ENCODE results near the gene CDK11B. TPM values are rescaled to one million over a fixed set of nuclear protein-coding genes. Genes with fewer than 3 reads are reported as not detected.
"Not testable (repeated sequence)": the region's sequence is repeated elsewhere in the genome, so short reads cannot be mapped to it uniquely, and the experiment has no call there.

The CDK11B gene
- 10 to 100 TPM; 24.6 to 61.7 (median 45.1) TPM for polyA plus RNA-seq
- long read RNA-seq, donor 1 = 0 reads
- long read RNA-seq, donor 2 = 0 reads
- long read RNA-seq, donor 3, partial matches to known transcripts = 17 of 17 reads
- long read RNA-seq, donor 3, other reads (novel, unspliced or antisense) = 0 of 17 reads
- long read RNA-seq, donor 4 = 0 reads
- long read RNA-seq, donor 5 = 0 reads
- long read RNA-seq, donor 6, partial matches to known transcripts = 6 of 6 reads
- long read RNA-seq, donor 6, other reads (novel, unspliced or antisense) = 0 of 6 reads
- long read RNA-seq, donor 7 = 0 reads
- long read RNA-seq, donor 8 = 0 reads
- long read RNA-seq, donor 9 = 0 reads
- long read RNA-seq, donor 10, partial matches to known transcripts = 5 of 7 reads
- long read RNA-seq, donor 10, other reads (novel, unspliced or antisense) = 0 of 7 reads

GRCh38 chr1:1658583-1659549 lies at the start of gene CDK11B:
TSS of gene CDK11B (minus strand) at chr1:1659004. CDS start at chr1:1657485, 1,519 bp downstream.
- not testable (repeated sequence) for FAIRE-seq; H3K27me3 ChIP-seq (ENCODE audit: control insufficient read depth in 3 of 3, insufficient read depth in 3 of 3, low read length in 3 of 3); H3K4me1 ChIP-seq (ENCODE audit: control insufficient read depth in 3 of 3, insufficient read depth in 2 of 3, low read depth in 1 of 3, low read length in 2 of 3); H3K9me3 ChIP-seq (ENCODE audit: control insufficient read depth in 2 of 2, insufficient read depth in 1 of 2, low read depth in 1 of 2, low read length in 1 of 2)
- 0% methylated on average over 46 to 68 of the region's 96 CpGs for WGBS, 3 donors
- peak; percentile 96 to 97 for DNase-seq
- H3K27ac ChIP-seq (ENCODE audit: low read depth in 1 of 3, low read length in 2 of 3) = peak within 1 kb of the TSS; percentile 96 to 99 (median 98)
- peak within 1 kb of the TSS; percentile 44 to 64 (median 49) for H3K4me3 ChIP-seq (ENCODE audit: low read depth in 1 of 3, low read length in 3 of 3)
- H3K36me3 ChIP-seq (ENCODE audit: control insufficient read depth in 3 of 3, insufficient read depth in 2 of 3, low read depth in 1 of 3, low read length in 3 of 3) = peaks cover 0 to 31% (median 3%) of the 10 kb centered on the region in 3 donors

DNA sequence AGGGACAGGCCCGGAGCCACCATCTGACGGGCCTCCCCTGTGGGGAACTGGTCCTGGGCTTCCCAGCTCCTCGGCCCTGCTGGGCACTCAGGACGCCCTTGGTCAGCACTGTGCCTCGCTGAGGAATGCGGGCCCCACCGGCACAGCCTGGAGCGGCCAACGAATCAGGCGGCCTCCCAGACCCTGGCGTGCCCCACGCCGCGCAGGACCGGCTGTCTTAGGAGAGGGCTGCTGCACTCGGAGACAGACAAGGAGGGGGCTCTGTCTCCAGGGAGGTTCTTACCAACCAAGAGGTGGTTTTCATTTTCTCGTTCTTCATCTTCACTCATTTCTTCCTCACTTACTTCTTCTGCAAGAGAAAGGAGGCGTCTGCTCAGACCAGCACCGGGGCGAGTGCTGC lies 49.1 kb upstream of the CDK11B start:
- DNase-seq; H3K9me3 ChIP-seq (ENCODE audit: control insufficient read depth in 2 of 2, insufficient read depth in 1 of 2, low read depth in 1 of 2, low read length in 1 of 2); H3K4me1 ChIP-seq (ENCODE audit: control insufficient read depth in 3 of 3, insufficient read depth in 2 of 3, low read depth in 1 of 3, low read length in 2 of 3); H3K27ac ChIP-seq (ENCODE audit: low read depth in 1 of 3, low read length in 2 of 3); FAIRE-seq; H3K27me3 ChIP-seq (ENCODE audit: control insufficient read depth in 3 of 3, insufficient read depth in 3 of 3, low read length in 3 of 3); H3K4me3 ChIP-seq (ENCODE audit: low read depth in 1 of 3, low read length in 3 of 3): not testable (repeated sequence)
- H3K36me3 ChIP-seq (ENCODE audit: control insufficient read depth in 3 of 3, insufficient read depth in 2 of 3, low read depth in 1 of 3, low read length in 3 of 3) = peaks cover 0 to 22% (median 0%) of the 10 kb centered on the region in 3 donors
- WGBS, 3 donors = 93 to 98% methylated on average over 2 to 15 of the region's 20 CpGs; no CpG with 5 or more reads in 1 of the 3 donors

GRCh38 chr1:1707241-1707640 lies 48.4 kb upstream of the CDK11B start:
- not testable (repeated sequence) for H3K9me3 ChIP-seq (ENCODE audit: control insufficient read depth in 2 of 2, insufficient read depth in 1 of 2, low read depth in 1 of 2, low read length in 1 of 2); H3K4me3 ChIP-seq (ENCODE audit: low read depth in 1 of 3, low read length in 3 of 3); H3K4me1 ChIP-seq (ENCODE audit: control insufficient read depth in 3 of 3, insufficient read depth in 2 of 3, low read depth in 1 of 3, low read length in 2 of 3); FAIRE-seq; H3K27me3 ChIP-seq (ENCODE audit: control insufficient read depth in 3 of 3, insufficient read depth in 3 of 3, low read length in 3 of 3); DNase-seq; H3K27ac ChIP-seq (ENCODE audit: low read depth in 1 of 3, low read length in 2 of 3)
- H3K36me3 ChIP-seq (ENCODE audit: control insufficient read depth in 3 of 3, insufficient read depth in 2 of 3, low read depth in 1 of 3, low read length in 3 of 3) = peaks cover 0 to 22% (median 0%) of the 10 kb centered on the region in 3 donors
- WGBS, 3 donors = 95 to 100% methylated on average over 1 to 17 of the region's 23 CpGs; no CpG with 5 or more reads in 1 of the 3 donors

DNA sequence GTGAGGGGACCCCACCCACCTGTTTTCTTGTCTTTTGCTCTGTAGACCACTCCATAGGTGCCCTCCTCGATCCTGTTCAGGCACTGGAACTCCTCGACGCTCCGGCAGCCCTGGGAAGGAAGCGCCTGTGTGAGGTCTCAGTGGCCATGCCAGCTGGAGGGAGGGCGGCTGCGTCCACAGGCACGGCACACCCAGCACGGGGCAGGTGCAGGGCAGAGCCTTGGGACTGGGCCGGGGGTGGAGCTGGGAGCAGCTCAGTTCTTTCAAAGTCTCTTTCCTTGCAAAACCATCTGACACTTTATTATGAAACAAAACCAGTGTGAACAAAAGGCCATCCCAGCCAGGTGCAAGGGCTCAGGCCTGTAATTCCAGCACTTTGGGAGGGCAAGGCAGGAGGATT lies 46.8 kb upstream of the CDK11B start:
- not testable (repeated sequence) for DNase-seq; H3K9me3 ChIP-seq (ENCODE audit: control insufficient read depth in 2 of 2, insufficient read depth in 1 of 2, low read depth in 1 of 2, low read length in 1 of 2); H3K27ac ChIP-seq (ENCODE audit: low read depth in 1 of 3, low read length in 2 of 3); H3K4me3 ChIP-seq (ENCODE audit: low read depth in 1 of 3, low read length in 3 of 3); H3K27me3 ChIP-seq (ENCODE audit: control insufficient read depth in 3 of 3, insufficient read depth in 3 of 3, low read length in 3 of 3); H3K4me1 ChIP-seq (ENCODE audit: control insufficient read depth in 3 of 3, insufficient read depth in 2 of 3, low read depth in 1 of 3, low read length in 2 of 3); FAIRE-seq
- 6 to 95% methylated on average over 3 to 6 of the region's 10 CpGs; no CpG with 5 or more reads in 1 of the 3 donors for WGBS, 3 donors
- H3K36me3 ChIP-seq (ENCODE audit: control insufficient read depth in 3 of 3, insufficient read depth in 2 of 3, low read depth in 1 of 3, low read length in 3 of 3) = peaks cover 0 to 22% (median 0%) of the 10 kb centered on the region in 3 donors

DNA sequence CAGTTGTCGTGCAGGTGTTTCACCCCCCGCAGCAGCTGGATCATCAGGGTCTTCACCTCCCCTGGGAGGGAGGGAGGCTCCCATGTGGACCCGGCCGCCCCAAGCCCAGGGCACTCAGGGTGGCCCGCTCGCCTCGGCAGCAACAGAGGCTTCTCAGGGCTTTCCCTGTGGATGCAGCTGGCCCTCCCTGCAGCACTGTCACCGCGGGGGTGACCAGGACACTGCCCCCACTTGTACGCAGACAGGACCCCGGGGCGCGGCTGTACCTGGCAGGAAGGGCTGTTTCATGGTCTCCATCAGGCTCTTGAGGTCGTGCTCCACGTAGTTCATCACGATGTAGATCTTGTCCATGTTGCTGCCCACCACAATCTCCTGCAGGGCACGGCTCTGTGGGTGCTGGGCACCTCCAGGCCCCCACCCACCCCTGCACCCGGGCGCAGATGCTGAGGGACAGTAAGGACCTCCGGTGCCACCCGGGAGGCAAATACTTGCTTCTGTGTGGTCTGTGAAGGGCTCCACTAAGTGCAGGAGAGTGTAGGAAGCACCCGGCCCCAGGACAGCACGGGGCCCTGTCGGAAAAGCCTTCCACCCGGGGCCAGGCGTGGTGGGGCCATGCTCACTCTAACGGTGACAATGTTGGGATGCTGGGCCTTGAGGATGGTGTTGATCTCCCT lies 45.6 kb upstream of the CDK11B start:
- DNase-seq; H3K4me1 ChIP-seq (ENCODE audit: control insufficient read depth in 3 of 3, insufficient read depth in 2 of 3, low read depth in 1 of 3, low read length in 2 of 3); H3K9me3 ChIP-seq (ENCODE audit: control insufficient read depth in 2 of 2, insufficient read depth in 1 of 2, low read depth in 1 of 2, low read length in 1 of 2); H3K4me3 ChIP-seq (ENCODE audit: low read depth in 1 of 3, low read length in 3 of 3); FAIRE-seq; H3K27me3 ChIP-seq (ENCODE audit: control insufficient read depth in 3 of 3, insufficient read depth in 3 of 3, low read length in 3 of 3); H3K27ac ChIP-seq (ENCODE audit: low read depth in 1 of 3, low read length in 2 of 3): not testable (repeated sequence)
- 94 to 99% (median 95%) methylated on average over 17 to 27 of the region's 27 CpGs for WGBS, 3 donors
- peaks cover 0 to 22% (median 0%) of the 10 kb centered on the region in 3 donors for H3K36me3 ChIP-seq (ENCODE audit: control insufficient read depth in 3 of 3, insufficient read depth in 2 of 3, low read depth in 1 of 3, low read length in 3 of 3)

- 94 to 96% (median 96%) methylated on average over 19 to 22 of the region's 22 CpGs for WGBS, 3 donors
- FAIRE-seq (no peak), DNase-seq (no peak)
- H3K4me3 ChIP-seq (ENCODE audit: low read depth in 1 of 3, low read length in 3 of 3) = no peak overlapping the region
- H3K4me1 ChIP-seq (ENCODE audit: control insufficient read depth in 3 of 3, insufficient read depth in 2 of 3, low read depth in 1 of 3, low read length in 2 of 3) = no peaks in the 10 kb centered on the region
- H3K36me3 ChIP-seq (ENCODE audit: control insufficient read depth in 3 of 3, insufficient read depth in 2 of 3, low read depth in 1 of 3, low read length in 3 of 3) = peaks cover 0 to 22% (median 0%) of the 10 kb centered on the region in 3 donors
- no peaks in the 10 kb centered on the region for H3K27me3 ChIP-seq (ENCODE audit: control insufficient read depth in 3 of 3, insufficient read depth in 3 of 3, low read length in 3 of 3)
- no peaks in the 10 kb centered on the region for H3K9me3 ChIP-seq (ENCODE audit: control insufficient read depth in 2 of 2, insufficient read depth in 1 of 2, low read depth in 1 of 2, low read length in 1 of 2)
- no peak overlapping the region for H3K27ac ChIP-seq (ENCODE audit: low read depth in 1 of 3, low read length in 2 of 3)
Observed at GRCh38 chr1:1703796-1704195, 45.0 kb upstream of the CDK11B start.

- H3K4me3 ChIP-seq (ENCODE audit: low read depth in 1 of 3, low read length in 3 of 3); H3K4me1 ChIP-seq (ENCODE audit: control insufficient read depth in 3 of 3, insufficient read depth in 2 of 3, low read depth in 1 of 3, low read length in 2 of 3); H3K27me3 ChIP-seq (ENCODE audit: control insufficient read depth in 3 of 3, insufficient read depth in 3 of 3, low read length in 3 of 3); DNase-seq; H3K9me3 ChIP-seq (ENCODE audit: control insufficient read depth in 2 of 2, insufficient read depth in 1 of 2, low read depth in 1 of 2, low read length in 1 of 2); FAIRE-seq; H3K27ac ChIP-seq (ENCODE audit: low read depth in 1 of 3, low read length in 2 of 3): not testable (repeated sequence)
- H3K36me3 ChIP-seq (ENCODE audit: control insufficient read depth in 3 of 3, insufficient read depth in 2 of 3, low read depth in 1 of 3, low read length in 3 of 3) = peaks cover 0 to 22% (median 0%) of the 10 kb centered on the region in 3 donors
- WGBS, 3 donors = 72 to 86% (median 76%) methylated on average over 3 to 6 of the region's 18 CpGs
Observed at GRCh38 chr1:1702506-1702905, 43.7 kb upstream of the CDK11B start.

DNA sequence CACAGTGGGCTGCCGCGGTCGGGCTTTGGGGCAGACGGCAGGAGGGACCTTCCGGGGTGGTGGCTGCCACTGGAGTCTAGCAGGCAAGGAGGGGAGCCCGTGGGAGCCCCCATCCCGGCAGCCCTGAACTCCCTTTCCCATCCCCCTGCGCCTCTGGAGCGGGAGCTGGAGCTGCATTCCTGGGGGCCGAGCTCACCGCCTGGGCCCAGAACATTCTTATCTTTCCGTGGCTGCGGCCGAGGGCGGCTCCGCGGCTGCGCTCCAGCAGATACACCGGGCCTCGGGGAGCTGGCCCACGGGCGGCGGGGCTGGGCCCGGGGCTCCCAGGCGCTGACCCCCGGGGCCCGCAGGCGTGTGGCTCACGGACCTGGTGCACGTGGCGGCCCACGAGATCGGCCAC lies 41.8 kb upstream of the CDK11B start:
- not testable (repeated sequence) for DNase-seq; H3K4me3 ChIP-seq (ENCODE audit: low read depth in 1 of 3, low read length in 3 of 3); FAIRE-seq; H3K4me1 ChIP-seq (ENCODE audit: control insufficient read depth in 3 of 3, insufficient read depth in 2 of 3, low read depth in 1 of 3, low read length in 2 of 3); H3K27me3 ChIP-seq (ENCODE audit: control insufficient read depth in 3 of 3, insufficient read depth in 3 of 3, low read length in 3 of 3); H3K27ac ChIP-seq (ENCODE audit: low read depth in 1 of 3, low read length in 2 of 3); H3K9me3 ChIP-seq (ENCODE audit: control insufficient read depth in 2 of 2, insufficient read depth in 1 of 2, low read depth in 1 of 2, low read length in 1 of 2)
- WGBS, 3 donors = no CpG with 5 or more reads among the region's 33 CpGs
- H3K36me3 ChIP-seq (ENCODE audit: control insufficient read depth in 3 of 3, insufficient read depth in 2 of 3, low read depth in 1 of 3, low read length in 3 of 3) = peaks cover 0 to 14% (median 0%) of the 10 kb centered on the region in 3 donors

Data from small intestine (tissue), 16 donors.